LNCAP (cell line): Measurements from ENCODE around the gene B9D1.

Experiments
- CTCF ChIP-seq: fragments of 450-650 bp; IDR thresholded peaks from 2 replicates; pipeline ENCODE4 v1.5.1; 2017; ENCODE audit warnings: mild to moderate bottlenecking

B9D1 gene

GRCh38 chr17:19345486-19346350 is 16.8 kb downstream of the B9D1 start:
- no peak for TF ChIP-seq CTCF

- TF ChIP-seq CTCF, result no peak
Observed at GRCh38 chr17:19345067-19345460, 17.5 kb downstream of the B9D1 start.

- no peak for TF ChIP-seq CTCF
Observed at GRCh38 chr17:19344311-19345066, 18.0 kb downstream of the B9D1 start.

- TF ChIP-seq CTCF, result no peak
Observed at GRCh38 chr17:19343671-19344151, 18.8 kb downstream of the B9D1 start.

- TF ChIP-seq CTCF, result no peak
Observed at GRCh38 chr17:19343256-19343630, 19.3 kb downstream of the B9D1 start.

GRCh38 chr17:19342611-19343255 is 19.8 kb downstream of the B9D1 start:
- no peak for TF ChIP-seq CTCF
